ENCODE measurements around the gene FAM53B.
"Not testable (repeated sequence)": the region's sequence is repeated elsewhere in the genome, so short reads cannot be mapped to it uniquely, and the experiment has no call there.

FAM53B gene

DNA sequence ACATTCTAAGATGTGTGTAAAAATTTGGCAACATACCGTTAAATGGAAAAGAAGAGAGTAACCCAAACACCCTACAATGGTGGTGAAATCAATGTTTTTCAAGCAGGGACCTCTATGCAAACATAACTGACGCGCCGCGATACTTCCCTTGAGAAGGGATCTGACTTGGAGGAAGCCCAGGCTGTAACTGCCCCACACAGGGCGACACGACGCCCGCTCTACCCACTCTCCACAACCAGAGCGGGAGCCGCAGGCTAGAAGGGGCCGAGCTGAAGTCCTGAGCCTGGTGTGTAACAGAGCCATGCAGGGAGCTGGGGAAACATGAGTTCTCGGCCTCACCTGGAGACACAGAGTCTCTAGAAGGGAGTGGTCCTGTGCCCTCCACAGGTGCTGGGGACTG is 120.2 kb downstream of the FAM53B start:
- no peak for FAIRE-seq

DNA sequence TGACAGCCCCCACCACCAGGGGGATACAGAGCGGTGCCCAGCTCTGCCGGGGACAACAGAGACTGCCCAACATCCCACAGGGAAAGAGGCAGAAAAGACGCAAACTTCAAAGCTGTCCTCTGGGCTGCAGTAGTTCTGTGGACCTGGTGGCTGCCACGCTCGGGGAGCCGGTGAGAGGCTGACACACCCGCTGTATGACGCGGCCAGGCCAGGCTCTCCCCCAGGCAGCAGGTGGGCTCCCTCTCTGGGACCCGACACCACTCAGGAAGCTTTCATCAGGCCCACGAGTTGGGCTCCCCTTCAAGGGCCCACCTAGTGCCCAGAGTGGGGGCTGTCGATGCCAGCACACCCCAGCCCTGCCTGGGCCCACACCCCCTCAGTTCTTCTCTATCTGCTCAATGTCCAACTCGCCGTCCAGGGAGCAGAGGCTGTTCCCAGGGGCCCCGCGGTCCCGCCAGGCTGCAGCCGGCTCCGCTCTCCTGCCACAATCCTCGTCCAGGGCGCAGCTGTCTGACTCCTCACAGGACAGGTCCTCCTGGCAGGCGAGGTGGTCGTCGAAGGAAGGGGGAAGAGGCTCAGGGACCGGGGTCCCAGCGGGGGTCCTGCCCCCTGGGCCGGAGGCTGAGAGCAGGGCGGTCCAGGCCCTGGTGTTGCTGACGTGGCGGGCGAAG is 121.2 kb downstream of the FAM53B start:
- FAIRE-seq, result no peak

DNA sequence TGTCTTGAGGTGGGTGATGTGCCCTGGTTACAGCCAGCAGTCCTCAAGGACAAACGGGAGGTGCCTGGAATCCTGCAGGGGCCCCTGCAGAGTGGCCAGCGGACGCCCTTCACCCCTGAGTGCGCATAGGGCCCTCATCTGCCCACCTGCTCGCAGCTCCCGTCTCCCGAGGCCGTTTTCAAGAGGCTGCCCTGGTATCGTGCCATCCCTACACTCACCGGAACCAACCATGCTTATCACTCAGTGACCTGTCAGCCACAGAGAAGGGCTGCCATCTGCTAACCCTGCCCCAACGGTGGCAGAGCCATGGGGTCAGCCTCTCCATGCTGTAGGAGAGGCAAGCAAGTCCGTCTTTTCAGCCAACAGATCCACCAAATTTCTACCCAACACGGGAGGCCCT is 122.0 kb downstream of the FAM53B start:
- no peak for FAIRE-seq

DNA sequence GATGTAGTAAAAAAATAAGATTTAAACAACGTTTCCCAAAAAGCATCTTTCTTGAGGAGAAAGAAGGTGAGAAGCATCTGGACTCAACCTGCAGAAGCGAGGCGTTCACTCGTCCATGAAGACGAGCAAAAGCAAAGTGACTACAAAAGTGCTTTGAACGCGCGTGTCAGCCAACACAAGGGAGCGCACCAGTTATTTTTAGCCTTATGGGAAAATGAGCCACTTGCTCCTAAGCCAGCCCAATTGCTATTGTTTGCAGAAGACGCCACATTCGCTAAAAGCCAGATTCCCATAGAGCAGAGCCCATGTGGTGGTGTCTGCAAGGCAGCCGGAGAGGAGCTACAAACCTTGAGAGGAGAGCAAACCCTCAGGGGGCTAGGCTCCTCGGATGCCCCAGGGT is 122.5 kb downstream of the FAM53B start:
- no peak for FAIRE-seq

DNA sequence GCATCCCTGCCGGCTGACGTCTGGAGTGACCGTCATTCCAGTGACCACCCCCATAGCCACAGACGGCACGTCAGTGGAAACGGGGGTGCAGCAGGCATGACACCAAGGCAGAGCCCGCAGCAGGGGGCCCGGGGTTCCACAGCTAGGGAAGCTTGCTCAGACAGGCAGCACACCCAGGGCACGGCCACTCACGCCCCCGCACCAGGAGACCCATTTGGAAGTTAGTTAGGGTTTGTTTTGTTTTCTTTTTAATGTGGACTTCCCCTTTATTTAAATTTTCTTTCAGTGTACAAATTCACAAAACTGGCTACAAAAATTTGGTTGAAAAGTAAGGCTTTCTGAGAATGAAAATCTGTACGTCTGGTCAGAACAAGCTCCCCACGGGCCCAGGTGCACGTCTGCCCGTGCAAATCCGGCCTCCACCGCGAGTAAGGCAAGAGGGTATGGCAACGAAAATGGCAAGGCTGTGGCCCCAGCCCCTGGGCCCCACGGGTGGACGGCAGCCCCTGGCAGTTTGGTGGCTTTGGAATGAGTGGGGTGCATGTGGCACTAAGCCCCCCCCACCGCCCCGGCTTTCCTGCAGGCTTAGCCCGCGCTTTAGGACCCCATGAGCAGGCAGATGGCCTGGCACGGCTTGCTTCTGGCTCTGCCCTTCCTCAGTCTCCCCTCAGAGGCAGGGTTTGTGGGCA is 124.2 kb downstream of the FAM53B start:
- no peak for FAIRE-seq

DNA sequence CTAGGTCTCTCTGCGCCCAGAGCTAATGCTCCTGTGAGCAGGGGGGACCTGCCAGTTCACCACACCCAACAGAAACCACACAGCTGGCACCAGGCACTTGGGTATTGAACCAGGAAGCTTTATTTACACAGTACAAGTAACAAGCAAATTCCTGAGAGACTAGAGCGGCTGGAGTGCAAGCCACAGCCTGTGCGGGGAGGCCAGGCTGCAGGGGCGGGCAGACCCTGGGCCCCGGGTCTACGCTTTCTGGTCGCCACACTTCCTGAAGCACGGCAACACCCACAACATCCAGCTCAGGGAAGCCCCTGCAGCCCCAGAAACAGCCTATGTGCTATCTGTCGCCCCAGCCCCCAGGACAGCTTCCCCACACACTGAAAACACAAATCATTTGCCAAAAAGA is 125.0 kb downstream of the FAM53B start:
- FAIRE-seq, result no peak

DNA sequence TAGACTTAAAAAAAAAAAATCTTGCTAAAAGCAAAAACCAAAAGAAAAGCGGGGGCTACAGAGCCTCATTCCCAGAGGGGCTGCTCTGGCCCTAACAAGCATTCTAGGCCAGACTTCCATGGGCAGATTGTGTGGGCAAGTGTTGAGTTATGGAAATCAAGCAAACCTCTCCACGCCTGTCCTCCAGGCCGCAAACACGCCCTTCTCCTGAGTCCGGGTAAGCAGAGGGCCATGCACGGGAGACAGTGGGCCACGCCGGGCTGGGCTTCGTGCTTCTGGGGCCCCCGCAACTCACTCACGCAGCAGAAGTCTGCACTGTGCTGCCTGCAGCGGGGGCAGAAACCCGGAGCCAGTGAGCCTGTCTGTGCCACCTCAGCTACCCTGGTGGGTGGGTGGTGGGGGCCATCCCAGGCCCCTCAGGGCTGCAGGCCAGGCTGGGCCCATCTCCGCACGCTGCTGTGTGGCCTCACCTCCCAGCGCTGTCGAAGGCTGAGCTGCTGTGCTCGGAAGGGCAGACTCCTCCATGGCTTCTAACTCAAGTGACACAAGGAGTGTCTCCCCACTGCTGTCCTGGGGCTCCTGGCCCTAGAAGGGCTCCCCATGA is 125.6 kb downstream of the FAM53B start:
- FAIRE-seq, result no peak

DNA sequence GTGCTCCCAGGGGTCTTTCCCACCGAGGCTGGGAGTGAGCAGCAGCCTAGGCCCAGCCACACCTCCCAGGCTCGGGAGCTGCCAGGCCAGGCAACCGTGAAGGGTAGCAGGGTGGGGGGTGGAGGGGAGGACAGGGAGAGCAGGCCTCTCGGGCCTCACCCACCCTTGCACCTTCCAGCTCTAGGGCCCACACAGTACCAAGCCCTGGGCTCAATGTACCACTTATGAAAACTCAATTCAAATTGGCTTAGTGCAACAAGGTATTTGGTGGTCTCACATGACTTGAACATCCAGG is 127.4 kb downstream of the FAM53B start:
- FAIRE-seq, result no peak

DNA sequence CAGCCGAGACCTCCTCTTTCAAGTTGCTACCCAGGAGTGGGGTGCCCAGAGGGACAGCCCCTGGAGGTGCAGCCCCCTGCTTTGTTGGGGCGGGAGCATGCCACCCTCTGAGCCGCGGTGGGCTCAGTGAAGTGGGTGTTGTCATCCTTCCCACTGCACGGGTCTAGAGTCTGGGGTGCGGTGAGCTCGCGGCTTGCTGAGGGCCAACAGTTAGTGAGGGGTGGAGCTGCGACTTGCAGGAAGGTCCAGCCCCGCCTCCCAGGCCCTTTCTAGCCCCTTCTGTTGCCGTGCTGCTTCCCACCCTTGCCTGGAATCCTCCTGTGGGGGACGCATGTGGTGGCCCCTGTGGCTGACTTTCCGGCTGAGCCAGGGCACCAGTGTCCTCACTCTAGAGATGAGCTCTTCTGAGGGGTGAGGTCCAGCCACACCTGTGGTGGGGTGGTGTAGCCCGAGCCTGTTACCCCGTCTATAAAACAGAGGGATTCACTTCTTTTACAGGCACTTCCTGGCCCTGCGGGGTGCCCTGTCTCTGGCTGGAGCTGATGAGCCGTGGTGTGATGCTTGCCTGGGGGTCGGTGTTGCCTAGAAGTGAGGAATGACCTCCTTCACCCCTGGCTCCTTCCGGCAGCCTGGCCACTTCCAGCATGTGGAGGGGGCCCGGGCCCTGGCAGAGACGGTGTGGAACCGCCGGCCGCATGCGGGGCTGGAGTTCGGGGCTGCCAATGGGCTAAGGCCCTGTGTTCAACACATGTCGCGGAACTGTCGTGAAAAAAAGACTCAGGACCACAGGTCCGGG is 127.9 kb downstream of the FAM53B start:
- no peak for FAIRE-seq

DNA sequence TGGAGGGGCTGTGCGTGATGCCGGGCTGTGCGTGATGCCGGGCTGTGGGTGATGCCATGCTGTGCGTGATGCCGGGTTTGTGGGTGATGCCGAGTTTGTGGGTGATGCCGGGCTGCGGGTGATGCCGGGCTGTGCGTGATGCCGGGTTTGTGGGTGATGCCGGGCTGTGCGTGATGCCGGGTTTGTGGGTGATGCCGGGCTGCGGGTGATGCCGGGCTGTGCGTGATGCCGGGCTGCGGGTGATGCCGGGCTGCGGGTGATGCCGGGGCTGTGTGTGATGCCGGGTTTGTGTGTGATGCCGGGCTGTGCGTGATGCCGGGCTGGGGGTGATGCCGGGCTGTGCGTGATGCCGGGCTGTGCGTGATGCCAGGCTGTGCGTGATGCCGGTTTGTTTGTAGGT is 128.9 kb downstream of the FAM53B start:
- no peak for FAIRE-seq

DNA sequence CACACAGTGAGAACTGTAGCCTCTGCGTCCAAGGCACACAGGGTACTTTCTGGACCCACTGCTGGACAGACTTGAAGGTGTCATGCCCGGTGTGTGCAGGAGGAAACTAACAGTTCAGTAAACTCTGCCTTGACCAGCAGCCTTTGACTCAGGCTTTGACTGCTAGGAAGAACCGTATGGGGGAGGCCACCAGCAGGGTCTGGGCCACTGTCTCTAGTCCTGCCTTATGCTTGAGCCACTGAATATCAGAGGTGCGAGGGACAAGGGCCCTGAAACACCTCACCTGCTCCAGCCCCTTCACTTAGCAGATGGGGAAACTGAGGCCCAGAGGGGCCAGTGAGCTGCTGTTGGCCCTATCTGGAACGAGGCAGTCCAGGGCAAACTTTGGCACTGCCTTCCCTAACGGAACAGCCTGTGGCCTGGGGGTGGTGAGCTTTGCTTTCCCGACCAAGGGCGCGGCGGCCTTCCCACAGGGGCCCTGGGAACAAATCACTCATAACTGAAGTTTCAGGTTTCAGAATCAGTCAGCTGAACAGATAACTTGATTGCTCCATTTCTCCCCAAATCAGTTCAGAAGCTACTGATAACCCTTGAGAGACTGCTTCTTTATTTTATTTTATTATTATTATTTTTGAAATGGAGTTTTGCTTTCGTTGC is 130.0 kb downstream of the FAM53B start:
- FAIRE-seq, result no peak

DNA sequence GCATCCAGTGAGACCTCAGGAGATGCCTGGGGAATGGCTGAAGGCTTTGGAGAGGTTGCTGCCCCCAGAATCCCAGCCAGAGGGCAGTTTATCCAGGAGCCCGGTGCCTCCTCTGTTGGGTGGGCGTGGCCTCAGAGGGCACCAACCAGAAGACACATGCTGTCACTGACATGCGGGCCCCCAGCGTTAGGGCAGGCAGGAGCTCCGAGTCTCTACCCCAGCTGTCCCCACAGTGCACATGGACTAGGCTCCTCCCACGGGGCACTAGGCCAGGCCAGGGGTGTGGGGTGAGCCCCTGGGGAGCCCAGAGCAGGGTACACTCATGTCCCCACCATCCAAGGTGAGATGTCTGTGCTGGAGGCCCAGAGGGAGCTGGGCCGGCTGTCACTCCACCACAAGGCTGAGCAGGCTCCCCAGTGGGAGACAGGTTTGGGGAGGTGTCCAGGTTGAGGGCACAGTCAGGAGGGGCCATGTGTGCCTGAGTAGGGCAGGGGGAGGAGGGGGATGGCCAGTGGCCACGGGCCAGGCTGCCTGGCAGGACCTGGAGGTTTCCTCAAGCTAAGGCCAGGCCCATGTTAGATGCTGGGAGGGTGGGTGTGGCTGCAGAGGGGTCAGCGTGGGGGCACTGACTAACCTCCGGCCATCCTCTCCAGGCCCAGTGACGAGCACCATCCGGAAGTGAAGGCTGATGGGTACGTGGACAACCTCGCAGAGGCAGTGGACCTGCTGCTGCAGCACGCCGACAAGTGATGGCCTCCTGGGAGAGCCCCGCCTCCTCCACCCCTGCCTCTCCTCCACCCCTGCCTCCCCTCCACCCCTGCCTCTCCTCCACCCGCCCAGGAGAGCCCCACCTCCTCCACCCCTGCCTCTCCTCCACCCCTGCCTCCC is 131.3 kb downstream of the FAM53B start:
- FAIRE-seq, result no peak

DNA sequence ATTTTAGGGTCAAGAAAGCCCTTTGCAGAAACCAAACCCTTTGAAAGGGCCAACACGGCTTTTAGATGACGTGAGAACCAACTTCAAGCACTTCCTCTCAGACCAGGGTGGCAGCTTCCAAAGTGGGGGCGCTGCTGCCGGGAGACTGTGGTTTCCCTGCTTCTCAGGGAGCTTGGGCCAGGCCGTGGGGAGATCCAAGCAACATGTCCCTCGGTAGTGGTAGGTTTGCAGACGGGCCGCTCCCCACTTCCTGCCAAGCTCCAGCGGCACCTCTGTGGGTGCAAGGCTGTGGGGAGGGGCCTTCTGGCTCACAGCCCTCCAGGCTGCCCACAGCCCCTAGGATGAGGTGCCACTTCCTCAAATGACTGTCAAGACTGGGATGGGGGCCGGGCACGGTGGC is 132.4 kb downstream of the FAM53B start:
- no peak for FAIRE-seq

DNA sequence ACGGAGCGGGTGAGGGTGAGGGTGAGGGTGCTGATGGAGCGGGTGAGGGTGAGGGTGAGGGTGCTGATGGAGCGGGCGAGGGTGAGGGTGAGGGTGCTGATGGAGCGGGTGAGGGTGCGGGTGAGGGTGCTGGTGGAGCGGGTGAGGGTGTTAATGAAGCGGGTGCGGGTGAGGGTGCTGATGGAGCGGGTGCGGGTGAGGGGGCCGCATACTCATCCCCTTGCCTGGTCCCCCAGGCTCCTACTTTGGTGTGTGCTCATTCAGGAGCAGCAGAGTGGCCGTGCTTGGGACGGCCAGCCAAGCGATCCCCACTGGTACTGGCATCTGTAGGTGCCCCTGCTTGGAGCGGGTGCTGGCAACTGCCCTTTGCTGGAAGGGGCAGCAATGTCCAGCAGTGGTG is 133.3 kb downstream of the FAM53B start:
- not testable (repeated sequence) for FAIRE-seq

DNA sequence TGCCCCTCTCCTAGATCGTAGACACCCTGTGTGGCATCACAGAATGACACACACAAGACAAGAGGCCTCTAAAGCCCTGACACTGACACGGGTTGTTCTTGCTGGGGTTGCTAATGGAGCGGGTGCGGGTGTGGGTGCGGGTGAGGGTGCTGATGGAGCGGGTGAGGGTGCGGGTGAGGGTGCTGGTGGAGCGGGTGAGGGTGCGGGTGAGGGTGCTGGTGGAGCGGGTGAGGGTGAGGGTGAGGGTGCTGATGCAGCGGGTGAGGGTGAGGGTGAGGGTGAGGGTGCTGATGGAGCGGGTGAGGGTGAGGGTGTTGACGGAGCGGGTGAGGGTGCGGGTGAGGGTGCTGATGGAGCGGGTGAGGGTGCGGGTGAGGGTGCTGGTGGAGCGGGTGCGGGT is 134.0 kb downstream of the FAM53B start:
- FAIRE-seq, result not testable (repeated sequence)

DNA sequence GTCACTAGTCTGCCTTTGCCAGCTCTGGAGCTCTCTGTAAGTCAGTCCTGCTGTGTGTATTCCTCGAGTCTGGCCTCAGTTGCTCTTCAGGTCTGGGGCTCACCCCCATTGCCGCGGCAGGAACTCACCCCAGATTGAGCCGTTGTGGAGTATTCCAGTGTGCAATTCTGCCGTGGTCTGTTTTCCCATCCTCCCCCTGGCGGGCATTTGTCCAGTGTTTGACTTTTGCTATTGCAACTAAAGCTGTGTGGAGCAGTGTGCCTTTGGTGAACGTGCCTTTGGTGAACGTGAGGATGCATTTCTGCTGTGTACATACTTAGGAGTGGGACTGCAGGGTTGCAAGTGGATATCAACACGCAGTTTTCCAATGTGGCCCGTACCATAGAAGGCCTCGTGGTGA is 134.5 kb downstream of the FAM53B start:
- no peak for FAIRE-seq

DNA sequence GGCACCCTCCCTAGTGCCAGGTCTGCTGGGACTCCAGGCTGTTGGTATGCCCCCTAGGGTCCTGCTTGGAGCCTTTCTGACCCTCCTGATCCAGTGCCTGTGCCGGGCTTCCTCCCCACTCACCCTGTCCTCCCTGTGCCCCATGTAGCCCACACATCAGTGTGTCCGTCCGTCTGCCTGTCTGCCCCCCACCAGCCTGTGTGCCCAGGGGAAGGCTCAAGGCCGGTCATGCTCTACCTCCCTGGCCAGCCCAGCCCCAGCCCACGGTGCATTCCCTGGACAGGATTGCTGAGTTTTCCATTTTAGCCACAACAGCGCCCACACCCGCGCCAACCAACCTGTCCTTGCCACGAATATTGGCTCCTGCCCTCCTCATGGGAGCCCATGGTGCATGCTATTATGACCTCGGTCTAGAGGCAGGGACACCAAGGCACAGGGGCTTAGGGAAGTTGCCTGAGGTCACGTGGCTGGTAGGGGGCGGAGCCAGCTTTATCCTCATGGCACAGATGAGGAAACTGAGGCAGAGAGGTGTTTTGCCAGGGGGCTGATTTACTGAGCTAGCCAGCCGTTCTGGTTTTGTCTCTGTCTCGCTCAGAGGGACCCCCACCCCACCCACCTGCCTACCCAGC is 136.0 kb downstream of the FAM53B start:
- no peak for FAIRE-seq

DNA sequence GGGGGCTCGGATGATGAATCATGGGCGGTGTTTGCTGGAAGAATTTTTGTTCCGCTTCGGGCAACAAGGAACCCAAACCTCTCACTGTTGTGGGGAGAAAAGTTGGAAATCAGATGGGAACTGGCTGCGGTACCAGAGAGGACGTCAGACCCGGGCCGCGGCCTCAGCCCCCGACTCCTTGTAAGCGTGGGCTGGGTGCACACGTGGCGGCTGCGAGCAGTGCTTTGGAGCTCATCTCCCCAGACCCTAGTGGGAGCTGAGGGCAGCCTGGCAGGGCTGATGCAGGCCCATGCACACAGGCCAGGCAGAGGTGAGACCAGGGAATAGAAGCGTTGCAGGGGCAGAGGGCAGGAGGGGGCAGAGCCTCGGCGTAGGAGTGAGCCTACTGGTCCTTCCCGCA is 136.5 kb downstream of the FAM53B start:
- no peak for FAIRE-seq

DNA sequence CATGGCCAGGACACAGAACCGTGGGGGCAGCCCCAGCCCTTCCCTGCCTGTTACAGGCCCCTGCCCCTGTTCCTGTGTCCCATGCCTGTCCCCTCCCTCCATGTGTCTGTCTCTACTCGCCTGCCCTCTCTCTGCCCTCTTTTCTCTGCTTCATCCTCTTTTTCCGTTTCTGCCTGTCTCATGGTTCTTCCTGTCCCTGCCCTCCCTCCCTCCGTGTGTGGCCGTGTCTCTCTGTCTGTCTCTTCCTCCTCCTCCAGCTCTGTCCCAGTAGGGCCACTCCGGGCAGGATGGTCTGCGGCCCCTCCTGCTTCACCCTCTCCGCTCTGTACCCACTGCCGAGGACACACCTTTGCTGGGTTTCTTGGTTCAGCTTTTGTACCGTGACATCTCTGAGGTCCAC is 137.4 kb downstream of the FAM53B start:
- no peak for FAIRE-seq

DNA sequence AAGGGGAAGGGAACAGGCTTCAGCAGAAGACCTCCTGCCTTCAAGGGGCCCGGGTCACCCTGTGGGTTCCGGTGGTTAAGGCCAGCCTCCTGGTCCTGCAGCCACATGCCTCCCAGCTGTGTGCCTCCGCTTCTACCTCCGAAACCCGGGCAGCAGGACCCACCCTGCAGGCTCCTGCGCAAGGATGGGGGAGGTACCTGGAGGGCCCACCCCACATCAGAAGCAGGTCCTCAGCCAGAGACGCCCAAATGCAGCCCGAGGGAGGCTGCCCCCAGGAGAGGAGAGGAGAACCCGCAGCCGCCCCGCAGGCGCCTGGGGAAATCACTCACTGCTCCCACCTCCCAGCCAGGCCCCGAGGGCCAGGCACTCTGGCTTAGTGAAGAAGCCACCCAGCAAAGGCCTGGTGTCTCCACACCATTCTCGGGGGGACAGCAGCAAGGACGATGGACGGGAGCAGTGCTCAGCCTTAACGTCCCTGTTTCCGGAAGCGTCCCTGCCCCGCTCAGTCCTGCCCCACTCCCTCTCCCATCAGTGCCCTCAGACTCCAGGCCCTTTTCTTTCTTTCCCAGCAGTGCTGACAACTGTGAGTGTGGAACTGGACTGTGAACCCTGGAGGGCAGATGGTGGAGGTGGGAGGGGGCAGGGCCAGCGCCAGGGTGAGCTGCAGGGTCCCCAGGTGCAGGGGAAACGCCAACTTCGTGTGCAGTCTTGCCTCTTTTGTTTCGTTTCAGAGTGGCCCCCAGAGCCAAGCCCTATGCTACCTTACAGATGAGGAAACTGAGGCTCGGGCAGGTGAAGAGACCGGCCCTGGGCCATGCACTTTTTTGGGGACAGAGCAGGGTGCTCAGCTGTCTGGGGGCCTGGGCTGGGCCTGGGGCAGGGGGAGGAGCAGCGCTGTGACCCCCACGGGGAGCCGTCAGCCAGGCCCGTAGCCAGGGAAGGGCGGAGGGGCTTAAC is 138.0 kb downstream of the FAM53B start:
- FAIRE-seq, result no peak

DNA sequence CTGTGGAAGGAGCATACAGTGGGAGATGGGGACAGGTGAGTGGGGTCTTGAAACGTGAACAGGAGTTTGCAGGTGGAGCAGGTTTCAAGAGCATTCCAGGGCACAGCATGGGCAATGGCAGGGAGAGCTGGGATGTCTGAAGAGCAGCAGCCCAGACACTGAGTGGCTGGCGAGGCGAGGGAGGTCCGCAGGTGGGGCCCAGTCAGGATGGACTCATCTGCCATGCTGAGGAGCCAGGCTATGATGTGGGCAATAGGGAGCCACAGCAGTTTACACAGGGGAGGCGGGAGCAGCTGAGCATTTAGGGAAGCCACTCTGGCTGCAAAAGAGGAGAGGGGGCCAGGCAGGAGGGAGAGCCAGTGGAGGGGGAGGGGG is 138.7 kb downstream of the FAM53B start:
- no peak for FAIRE-seq
